DOHH2 (cell line): ENCODE data around the gene SEMA5A.

Source experiments
- H3F3A ChIP-seq: fragments of 200-600 bp; sonication (generic), shearing (Covaris generic); 2 replicates; pipeline ENCODE4 v1.6.0; 2016; ENCODE audit warnings: antibody characterized with exemption, mild to moderate bottlenecking; ENCODE audit not compliant: control insufficient read depth, insufficient read depth
- H3K27ac ChIP-seq: fragments of 200-600 bp; sonication (generic); 2 replicates; pipeline ENCODE4 v1.5.1; 2014; ENCODE audit warnings: low read depth, mild to moderate bottlenecking, low read length, moderate library complexity
- H3K27me3 ChIP-seq: fragments of 200-600 bp; sonication (generic); 2 replicates; pipeline ENCODE4 v1.6.1; 2014; ENCODE audit warnings: mild to moderate bottlenecking, low read length, mixed read lengths; ENCODE audit not compliant: control insufficient read depth
- H3K36me3 ChIP-seq: fragments of 200-600 bp; sonication (generic); 2 replicates; pipeline ENCODE4 v1.6.1; 2014; ENCODE audit warnings: mild to moderate bottlenecking, low read length, moderate library complexity, mixed read lengths; ENCODE audit not compliant: control insufficient read depth
- H3K4me1 ChIP-seq: fragments of 200-600 bp; sonication (generic); 2 replicates; pipeline ENCODE4 v1.6.1; 2014; ENCODE audit warnings: mild to moderate bottlenecking, low read length, mixed read lengths; ENCODE audit not compliant: control insufficient read depth
- H3K4me2 ChIP-seq: fragments of 200-600 bp; sonication (generic); 2 replicates; pipeline ENCODE4 v1.6.0; 2014; ENCODE audit warnings: mild to moderate bottlenecking, low read length, moderate library complexity
- H3K4me3 ChIP-seq: fragments of 200-600 bp; sonication (generic); 2 replicates; pipeline ENCODE4 v1.5.1; 2014; ENCODE audit warnings: mild to moderate bottlenecking, low read length, mixed read lengths
- H3K79me2 ChIP-seq: fragments of 200-600 bp; sonication (generic); 2 replicates; pipeline ENCODE4 v1.6.1; 2014; ENCODE audit warnings: mild to moderate bottlenecking, low read length, mixed read lengths; ENCODE audit not compliant: control insufficient read depth
- H3K9me2 ChIP-seq: fragments of 200-600 bp; sonication (generic); replicated peaks from 2 replicates; pipeline ENCODE4 v1.6.1; 2014; ENCODE audit warnings: mild to moderate bottlenecking, low read length, mixed read lengths; ENCODE audit not compliant: control insufficient read depth
- H3K9me3 ChIP-seq: fragments of 200-600 bp; sonication (generic); 2 replicates; pipeline ENCODE4 v1.6.1; 2014; ENCODE audit warnings: antibody characterized with exemption, low read length, mixed read lengths; ENCODE audit not compliant: control insufficient read depth, insufficient read depth
- H4K20me1 ChIP-seq: fragments of 200-600 bp; sonication (generic); 2 replicates; pipeline ENCODE4 v1.6.0; 2014; ENCODE audit warnings: low read depth, mild to moderate bottlenecking, antibody characterized with exemption, low read length, moderate library complexity; ENCODE audit not compliant: control insufficient read depth, insufficient read depth
- CTCF ChIP-seq: fragments of 200-600 bp; sonication (generic); IDR thresholded peaks from one replicate; pipeline ENCODE4 v1.5.1; 2014; ENCODE audit warnings: antibody characterized with exemption, mild to moderate bottlenecking, low read depth, low read length; ENCODE audit not compliant: poor library complexity, severe bottlenecking
- EZH2phosphoT487 ChIP-seq: fragments of 200-600 bp; sonication (generic); IDR thresholded peaks from 2 replicates; pipeline ENCODE4 v1.6.1; 2017; ENCODE audit warnings: borderline replicate concordance, mild to moderate bottlenecking, antibody characterized with exemption, low read length, moderate library complexity, mixed read lengths

The SEMA5A gene

GRCh38 chr5:9244417-9244816 lies 301.5 kb downstream of the SEMA5A start:
- Histone ChIP-seq H3K36me3 (no peaks in the 10 kb centered on the region), H4K20me1 (no peaks in the 10 kb centered on the region), H3K27ac (no peak overlapping the region), H3K9me3 (no peaks in the 10 kb centered on the region), H3K27me3 (no peaks in the 10 kb centered on the region), H3K9me2 (no peaks in the 10 kb centered on the region), H3F3A (no peaks in the 10 kb centered on the region), H3K4me3 (no peak overlapping the region), H3K4me1 (no peaks in the 10 kb centered on the region), H3K79me2 (no peaks in the 10 kb centered on the region), H3K4me2 (no peak overlapping the region)
- TF ChIP-seq CTCF (no peak), EZH2phosphoT487 (no peak)

GRCh38 chr5:9241479-9242305 lies 304.2 kb downstream of the SEMA5A start:
- no peaks in the 10 kb centered on the region for H3F3A ChIP-seq
- no peak overlapping the region for H3K27ac ChIP-seq
- H3K4me2 ChIP-seq, result no peak overlapping the region

GRCh38 chr5:9240431-9240830 lies 305.4 kb downstream of the SEMA5A start:
- Histone ChIP-seq H3K36me3 (no peaks in the 10 kb centered on the region), H3K4me3 (no peak overlapping the region), H4K20me1 (no peaks in the 10 kb centered on the region), H3K4me2 (no peak overlapping the region), H3F3A (no peaks in the 10 kb centered on the region), H3K9me3 (no peaks in the 10 kb centered on the region), H3K27me3 (no peaks in the 10 kb centered on the region), H3K79me2 (no peaks in the 10 kb centered on the region), H3K27ac (no peak overlapping the region), H3K9me2 (no peaks in the 10 kb centered on the region), H3K4me1 (no peaks in the 10 kb centered on the region)
- TF ChIP-seq CTCF (no peak), EZH2phosphoT487 (no peak)

More at GRCh38 chr5:9241479-9242305, 304.2 kb downstream of the SEMA5A start:
- Histone ChIP-seq H3K36me3 (no peaks in the 10 kb centered on the region), H3K27me3 (no peaks in the 10 kb centered on the region), H3K79me2 (no peaks in the 10 kb centered on the region), H3K9me2 (no peaks in the 10 kb centered on the region), H4K20me1 (no peaks in the 10 kb centered on the region), H3K4me3 (no peak overlapping the region), H3K4me1 (no peaks in the 10 kb centered on the region), H3K9me3 (no peaks in the 10 kb centered on the region)
- TF ChIP-seq CTCF, result no peak
- no peak for TF ChIP-seq EZH2phosphoT487
